D721Med (cell line): Measurements from ENCODE around the gene ARPC1A.

Source experiments
- DNase-seq: peaks from one replicate; pipeline ENCODE4 v3.0.0; 2011; ENCODE audit warnings: low spot score; ENCODE audit not compliant: insufficient read length
- FAIRE-seq: peaks from 2 replicates; lab custom pipeline; 2011; peaks lifted over from hg19 to GRCh38; lab: Jason Lieb, UNC
- CTCF ChIP-seq: IDR thresholded peaks from 2 replicates; pipeline ENCODE4 v1.5.1; 2012; ENCODE audit warnings: mild to moderate bottlenecking, control low read depth; ENCODE audit not compliant: insufficient read depth; ENCODE audit errors: missing control alignments

Gene ARPC1A

GRCh38 chr7:99387912-99388311 lies 62.2 kb downstream of the ARPC1A start:
- TF ChIP-seq CTCF: no peak
- DNase-seq (no peak), FAIRE-seq (no peak)

GRCh38 chr7:99389772-99390171 lies 64.1 kb downstream of the ARPC1A start:
- FAIRE-seq (no peak), DNase-seq (no peak)
- TF ChIP-seq CTCF: no peak

DNA sequence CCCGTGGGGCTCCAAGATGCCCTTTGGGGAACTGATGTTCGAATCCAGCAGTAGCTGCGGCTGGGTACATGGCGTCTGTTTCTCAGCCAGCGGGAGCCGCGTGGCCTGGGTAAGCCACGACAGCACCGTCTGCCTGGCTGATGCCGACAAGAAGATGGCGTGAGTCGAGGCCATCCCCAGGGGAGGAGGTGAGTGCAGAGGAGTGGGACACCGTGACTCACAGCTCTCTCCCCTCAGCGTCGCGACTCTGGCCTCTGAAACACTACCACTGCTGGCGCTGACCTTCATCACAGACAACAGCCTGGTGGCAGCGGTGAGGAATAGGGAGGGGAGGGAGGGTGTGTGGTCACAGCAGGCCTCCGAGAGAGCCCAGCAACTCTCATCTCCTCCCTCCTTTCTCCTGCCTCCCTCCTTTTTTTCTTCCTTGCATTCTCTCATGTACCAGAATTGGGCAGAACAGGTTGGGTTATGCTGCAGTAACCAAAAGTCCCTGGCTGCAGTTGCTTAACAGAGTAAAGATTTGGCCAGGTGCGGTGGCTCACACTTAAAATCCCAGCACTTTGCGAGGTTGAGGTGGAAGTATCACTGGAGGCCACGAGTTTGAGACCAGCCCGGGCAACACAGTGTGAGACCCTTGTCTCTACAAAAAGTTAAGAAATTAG lies 65.4 kb downstream of the ARPC1A start:
- DNase-seq (no peak), FAIRE-seq (no peak)
- TF ChIP-seq CTCF: no peak

DNA sequence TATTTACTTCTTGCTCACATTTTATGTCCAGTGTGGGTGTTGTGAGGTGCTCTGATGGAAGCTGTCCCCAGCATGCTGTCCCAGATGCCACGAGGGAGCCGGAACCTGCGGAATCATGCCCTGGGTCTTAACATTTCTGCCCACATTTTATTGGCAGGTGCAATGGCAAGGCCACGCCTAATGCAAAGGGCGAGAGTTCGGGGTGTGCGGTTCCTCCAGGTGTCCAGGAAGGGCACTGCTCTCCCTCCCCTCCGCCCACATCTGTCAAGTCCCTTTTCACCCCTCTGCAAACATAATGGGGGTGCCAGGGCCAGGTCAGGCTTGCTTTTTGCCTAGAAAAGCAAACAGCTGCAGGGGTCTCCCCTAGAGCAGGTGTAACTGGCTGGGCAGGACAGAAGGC lies 66.3 kb downstream of the ARPC1A start:
- FAIRE-seq (no peak), DNase-seq (no peak)
- no peak for TF ChIP-seq CTCF

- peak; percentile 85 for DNase-seq
- TF ChIP-seq CTCF: no peak
- no peak for FAIRE-seq
Measured at GRCh38 chr7:99392659-99393354, 67.1 kb downstream of the ARPC1A start.

- DNase-seq (peak; percentile 61), FAIRE-seq (no peak)
- no peak for TF ChIP-seq CTCF
Measured at GRCh38 chr7:99393355-99394187, 67.9 kb downstream of the ARPC1A start.
